CD4-positive, alpha-beta T cell treated with Interferon gamma for 1 hour (primary cell): ENCODE data around the gene TRIM65.
A peak's percentile ranks its signal among the peaks of the same experiment; 100 is the strongest.
"Not testable (repeated sequence)": the region's sequence is repeated elsewhere in the genome, so short reads cannot be mapped to it uniquely, and the experiment has no call there.

Experiments used
- DNase-seq: peaks from one replicate; pipeline ENCODE4 v3.0.0-alpha.2; 2020

Gene TRIM65

GRCh38 chr17:75895370-75896155, 1.2 kb downstream of the TRIM65 start:
- DNase-seq, result no peak

- no peak for DNase-seq
Observed at GRCh38 chr17:75894049-75894733, 2.6 kb downstream of the TRIM65 start.

- no peak for DNase-seq
Observed at GRCh38 chr17:75893305-75894048, 3.3 kb downstream of the TRIM65 start.

- DNase-seq, result no peak
Observed at GRCh38 chr17:75892556-75893224, 4.1 kb downstream of the TRIM65 start.

GRCh38 chr17:75891605-75892555, 4.9 kb downstream of the TRIM65 start:
- DNase-seq, result no peak

GRCh38 chr17:75891022-75891604, 5.6 kb downstream of the TRIM65 start:
- no peak for DNase-seq

GRCh38 chr17:75889454-75889853, 7.3 kb downstream of the TRIM65 start:
- DNase-seq, result no peak

GRCh38 chr17:75888484-75888883, 8.3 kb downstream of the TRIM65 start:
- no peak for DNase-seq

GRCh38 chr17:75885860-75886259, 10.9 kb downstream of the TRIM65 start:
- not testable (repeated sequence) for DNase-seq

- no peak for DNase-seq
Observed at GRCh38 chr17:75885431-75885830, 11.3 kb downstream of the TRIM65 start.

- DNase-seq, result no peak
Observed at GRCh38 chr17:75881678-75882454, 14.9 kb downstream of the TRIM65 start.

- DNase-seq, result no peak
Observed at GRCh38 chr17:75880266-75880665, 16.5 kb downstream of the TRIM65 start.

GRCh38 chr17:75878174-75878998, 18.4 kb downstream of the TRIM65 start, which contains the start of gene TRIM47:
TSS of gene TRIM47 (minus strand) at chr17:75878581. CDS start at chr17:75878548, 33 bp downstream.
- no peak for DNase-seq

GRCh38 chr17:75877752-75878173, 19.0 kb downstream of the TRIM65 start:
- DNase-seq, result peak; percentile 72

GRCh38 chr17:75876938-75877751, 19.6 kb downstream of the TRIM65 start:
- DNase-seq, result no peak

- DNase-seq, result peak; percentile 71
Observed at GRCh38 chr17:75876190-75876937, 20.4 kb downstream of the TRIM65 start.

GRCh38 chr17:75875940-75876189, 20.9 kb downstream of the TRIM65 start:
- DNase-seq, result no peak
